Inflammatory macrophage treated with lipopolysaccharide for 1 hour (primary cell): ENCODE results near the gene ARHGEF10L.
A peak's percentile ranks its signal among the peaks of the same experiment; 100 is the strongest.
"Not testable (repeated sequence)": the region's sequence is repeated elsewhere in the genome, so short reads cannot be mapped to it uniquely, and the experiment has no call there.

Experiments
- DNase-seq, 2 donors: peaks; one replicate each; pipeline ENCODE4 v3.0.0-alpha.2; 2020 to 2022

ARHGEF10L gene

GRCh38 chr1:17615157-17615556, 75.7 kb downstream of the ARHGEF10L start:
- no peak for DNase-seq

DNA sequence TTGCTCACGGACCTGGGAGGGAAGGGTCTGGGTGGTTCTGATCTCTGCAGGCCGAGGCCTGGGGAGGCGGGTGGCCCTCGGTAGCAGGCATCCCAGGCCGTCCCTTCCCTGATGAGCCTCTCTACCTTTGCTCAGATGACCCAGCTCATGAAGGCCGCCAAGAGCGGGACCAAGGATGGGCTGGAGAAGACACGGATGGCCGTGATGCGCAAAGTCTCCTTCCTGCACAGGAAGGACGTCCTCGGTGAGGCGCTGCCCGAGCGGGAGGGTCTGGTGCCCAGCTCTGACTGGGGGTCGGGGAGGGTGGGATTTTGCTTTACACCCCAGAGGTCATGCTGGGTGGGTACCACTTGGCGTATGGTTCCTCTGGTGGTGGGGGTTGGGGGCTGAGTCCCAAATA, 76.5 kb downstream of the ARHGEF10L start:
- no peak for DNase-seq

DNA sequence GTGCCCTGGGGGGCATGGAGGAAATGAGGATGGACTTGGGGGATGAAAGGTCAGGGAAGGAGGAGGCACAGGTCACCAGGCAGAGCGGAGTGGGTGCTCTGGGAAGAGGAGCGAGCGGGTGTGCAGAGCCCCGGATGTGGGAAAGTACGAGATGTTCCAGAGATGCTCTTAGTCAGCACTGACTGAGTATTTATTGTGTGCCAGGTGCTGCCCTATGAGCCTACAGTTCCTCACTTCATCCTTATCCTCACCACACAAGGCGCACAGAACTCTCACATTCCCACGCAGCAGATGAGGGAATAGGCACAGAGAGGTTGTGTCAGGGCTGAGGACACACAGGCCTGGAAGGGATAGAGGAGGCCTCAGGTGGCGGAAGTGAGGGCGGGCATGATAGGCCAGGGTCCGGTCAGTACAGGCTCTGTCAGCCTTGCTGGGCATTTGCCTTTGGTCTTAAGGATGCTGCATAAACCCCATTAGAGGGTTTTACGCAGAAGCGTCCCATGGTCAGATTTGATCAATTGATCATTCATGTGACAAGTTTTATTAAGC, 77.3 kb downstream of the ARHGEF10L start:
- DNase-seq: no peak

DNA sequence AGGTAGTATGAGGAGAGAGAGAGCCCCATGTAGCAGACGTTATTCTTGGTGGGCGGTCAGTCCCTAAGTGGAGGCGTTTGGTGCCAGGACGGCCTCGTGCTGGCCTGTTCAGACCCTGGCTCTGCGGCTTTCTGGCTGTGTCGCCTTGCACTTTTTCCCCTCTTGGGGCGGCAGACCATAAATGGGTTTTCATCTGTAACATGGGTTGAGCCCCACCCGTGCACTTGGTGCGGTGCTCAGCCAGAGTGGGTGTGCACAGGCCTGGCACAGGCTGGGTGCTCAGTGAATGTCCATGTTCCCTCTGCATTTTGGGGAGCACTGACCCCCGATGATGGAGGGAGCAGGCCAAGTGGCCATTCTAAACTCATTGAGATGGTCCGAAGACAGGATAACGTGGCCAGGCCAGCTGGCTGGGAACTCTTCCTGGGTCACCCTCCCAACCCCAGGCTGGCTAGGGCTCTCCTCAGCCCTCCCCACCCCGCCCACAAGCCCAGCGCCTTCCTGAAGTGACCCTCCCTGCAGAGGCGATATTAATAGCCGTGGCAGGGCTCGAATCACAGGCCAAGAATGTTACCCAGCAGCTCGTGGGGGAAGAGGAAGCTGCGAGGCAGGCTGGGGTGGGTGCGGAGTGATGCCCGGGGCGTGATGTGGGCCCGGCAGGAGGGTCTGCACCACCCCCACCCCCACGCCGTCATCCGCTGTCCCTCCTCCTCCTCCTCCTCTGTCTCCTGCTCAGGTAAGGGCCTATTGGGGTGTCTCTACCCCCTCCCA, 78.5 kb downstream of the ARHGEF10L start:
- DNase-seq: peak; percentile 52 to 62

GRCh38 chr1:17618558-17619247, 79.2 kb downstream of the ARHGEF10L start:
- DNase-seq: peak in 1 of 2 donors; percentile 25

GRCh38 chr1:17620448-17620847, 81.0 kb downstream of the ARHGEF10L start:
- no peak for DNase-seq

DNA sequence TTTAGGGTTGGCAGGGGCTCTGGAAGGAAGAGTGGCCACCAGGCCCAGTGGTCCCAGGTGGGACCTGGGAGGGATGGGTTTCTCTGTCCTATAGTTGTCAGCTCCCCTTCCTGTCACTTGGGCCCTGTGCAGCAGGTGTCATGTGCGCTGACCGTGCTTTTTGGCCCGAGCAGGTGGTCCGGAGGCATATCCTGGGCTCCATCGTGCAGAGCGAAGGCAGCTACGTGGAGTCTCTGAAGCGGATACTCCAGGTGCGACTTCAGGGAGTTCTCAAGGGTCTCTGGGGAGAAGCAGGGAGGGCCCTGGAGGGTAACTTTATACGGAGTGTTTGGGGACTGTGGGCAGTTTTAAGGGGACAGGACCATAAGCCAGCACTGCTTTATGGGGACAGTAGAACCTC, 82.2 kb downstream of the ARHGEF10L start:
- no peak for DNase-seq

- DNase-seq: no peak
Measured at GRCh38 chr1:17622823-17623222, 83.3 kb downstream of the ARHGEF10L start.

DNA sequence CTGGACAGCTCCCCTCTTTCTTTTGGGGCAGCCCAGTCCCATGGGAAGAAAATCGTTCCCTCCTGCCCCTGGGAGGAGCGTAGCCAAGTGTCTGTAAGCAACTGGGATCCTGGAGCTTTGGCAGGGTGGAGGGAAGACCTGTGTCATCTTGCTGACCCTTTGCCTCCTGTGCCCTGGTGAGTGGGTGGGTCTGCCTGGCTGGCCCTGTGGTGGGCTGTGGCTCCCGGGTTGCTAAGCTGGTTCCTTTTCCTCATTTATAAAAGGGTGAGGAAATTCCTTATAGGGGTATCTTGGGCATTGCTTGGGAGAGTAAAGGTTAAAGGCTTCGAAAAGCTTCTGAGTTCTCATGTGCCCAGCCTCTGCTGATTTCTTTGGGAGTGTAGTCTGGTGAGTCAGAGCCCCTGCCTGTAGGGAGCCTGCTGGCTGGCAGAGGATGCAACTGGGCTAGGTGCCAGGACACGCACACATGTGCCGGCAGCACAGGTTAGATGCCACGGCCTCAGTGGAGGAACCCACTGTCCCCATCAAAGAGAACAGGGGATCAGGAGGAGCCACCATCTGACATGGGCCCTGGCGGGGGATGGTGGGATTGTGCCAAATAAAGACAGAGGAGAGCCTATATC, 85.2 kb downstream of the ARHGEF10L start:
- DNase-seq: peak; percentile 58 to 89

- DNase-seq: no peak
Measured at GRCh38 chr1:17627239-17628052, 87.9 kb downstream of the ARHGEF10L start.

DNA sequence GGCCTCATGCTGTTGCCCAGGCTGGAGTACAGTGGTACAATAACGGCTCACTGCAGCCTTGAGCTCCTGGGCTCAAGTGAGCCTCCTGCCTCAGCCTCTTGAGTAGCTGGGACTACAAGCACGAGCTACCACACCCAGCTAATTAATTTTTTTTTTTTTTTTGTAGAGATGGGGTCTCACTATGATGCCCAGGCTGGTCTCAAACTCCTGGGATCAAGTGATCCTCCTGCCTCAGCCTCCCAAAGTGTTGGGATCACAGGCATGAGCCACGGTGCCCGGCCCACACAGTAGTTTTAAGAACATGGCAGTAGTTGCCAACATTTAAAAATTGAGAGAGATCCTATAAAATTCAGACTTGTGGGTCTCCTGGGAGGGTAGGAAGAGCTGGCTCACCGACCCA, 89.5 kb downstream of the ARHGEF10L start:
- not testable (repeated sequence) for DNase-seq

GRCh38 chr1:17629460-17629859, 90.0 kb downstream of the ARHGEF10L start:
- no peak for DNase-seq

DNA sequence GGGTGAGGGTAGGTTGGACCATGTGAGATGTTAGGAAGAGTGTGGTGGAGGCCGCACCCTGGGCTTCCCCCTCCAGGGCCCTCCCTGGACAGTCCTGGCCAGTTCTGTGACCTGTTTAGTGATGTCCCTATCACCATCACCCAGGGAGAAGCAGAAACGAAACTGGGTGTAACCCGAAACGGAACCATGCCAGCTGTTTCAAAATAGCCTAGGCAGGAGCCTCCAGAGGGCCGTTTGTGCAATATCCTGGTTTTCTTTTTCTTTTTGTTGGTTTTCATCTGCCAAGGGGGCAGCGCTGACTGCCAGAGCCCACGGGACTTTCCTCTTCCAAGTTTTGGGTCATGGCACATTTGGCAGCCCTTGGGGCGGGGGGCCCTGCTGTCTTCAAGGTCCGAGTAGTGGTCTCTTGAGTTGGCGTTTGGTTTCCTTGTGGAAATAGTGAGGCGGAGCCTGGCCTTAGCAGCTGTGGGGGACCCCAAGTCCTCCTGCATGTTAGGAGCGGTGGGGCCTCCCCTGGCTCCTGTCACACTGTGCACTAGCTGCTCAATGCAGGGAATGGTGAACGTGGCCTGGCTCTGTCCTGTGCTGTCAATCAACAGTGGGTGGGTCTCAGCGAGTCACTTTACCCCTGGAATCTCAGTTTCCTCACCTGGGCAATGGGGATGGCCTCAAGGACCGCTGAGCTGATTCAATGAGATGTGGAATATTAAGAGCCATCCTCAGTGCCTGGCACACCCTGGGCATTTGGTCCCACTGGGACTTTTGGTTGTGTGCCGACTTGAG, 90.7 kb downstream of the ARHGEF10L start:
- peak; percentile 97 to 99 for DNase-seq

GRCh38 chr1:17630986-17631385, 91.5 kb downstream of the ARHGEF10L start:
- peak; percentile 81 to 94 for DNase-seq

DNA sequence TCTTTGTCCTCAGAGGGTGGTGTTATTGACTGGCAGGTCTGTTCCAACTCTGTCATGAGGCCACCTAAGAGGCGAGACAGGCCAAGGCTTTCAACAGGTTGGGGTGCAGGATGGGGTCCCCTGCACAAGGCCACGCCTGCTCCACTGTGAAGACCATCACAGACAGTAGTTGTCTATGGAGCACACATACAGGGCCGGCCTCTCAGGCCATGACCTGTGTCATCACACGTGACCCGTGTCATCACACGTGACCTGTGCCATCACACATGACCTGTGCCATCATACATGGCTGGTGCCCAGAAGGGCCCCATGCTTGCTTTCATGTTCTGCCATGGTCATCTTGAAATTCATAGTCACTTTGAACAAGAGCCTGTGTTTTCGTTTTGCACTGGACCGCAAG, 91.9 kb downstream of the ARHGEF10L start:
- peak in 1 of 2 donors; percentile 29 for DNase-seq

DNA sequence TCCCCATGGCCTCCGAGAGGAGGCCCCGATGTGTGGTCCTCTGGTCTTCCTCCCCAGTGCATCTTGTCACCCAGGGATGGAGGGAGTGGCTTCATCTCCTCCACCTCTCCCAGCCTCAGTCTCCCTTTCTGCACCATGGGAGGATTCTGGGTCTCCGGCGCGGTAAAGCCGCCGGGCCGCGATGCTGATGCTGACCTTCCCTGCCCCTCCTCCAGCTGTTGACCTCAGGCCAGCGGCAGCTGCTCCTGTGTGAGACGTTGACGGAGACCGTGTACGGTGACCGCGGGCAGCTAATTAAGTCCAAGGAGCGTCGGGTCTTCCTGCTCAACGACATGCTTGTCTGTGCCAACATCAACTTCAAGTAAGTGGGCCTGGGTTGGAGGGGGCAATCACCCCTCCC, 92.6 kb downstream of the ARHGEF10L start:
- DNase-seq: no peak

- no peak for DNase-seq
Measured at GRCh38 chr1:17632541-17633184, 93.2 kb downstream of the ARHGEF10L start.

DNA sequence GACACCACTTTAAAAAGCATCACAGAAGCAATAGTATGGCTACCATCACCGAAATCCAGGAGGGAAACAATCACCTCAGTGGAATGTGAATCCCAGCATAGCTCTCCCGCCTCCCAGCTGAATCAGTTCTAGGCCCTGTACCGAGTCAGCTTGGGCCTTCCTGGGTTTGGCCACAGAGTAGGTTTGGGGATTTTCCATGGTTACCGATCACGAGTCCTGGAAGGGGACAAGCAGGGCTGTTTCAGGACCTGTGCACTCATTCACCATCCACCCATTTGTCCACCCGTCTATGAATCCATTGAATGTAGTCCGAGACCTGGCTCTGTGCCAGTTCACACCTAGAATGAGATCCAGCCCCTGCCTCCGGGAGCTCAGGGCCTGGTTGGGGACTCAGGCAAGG, 94.2 kb downstream of the ARHGEF10L start:
- DNase-seq: peak; percentile 61 to 74

DNA sequence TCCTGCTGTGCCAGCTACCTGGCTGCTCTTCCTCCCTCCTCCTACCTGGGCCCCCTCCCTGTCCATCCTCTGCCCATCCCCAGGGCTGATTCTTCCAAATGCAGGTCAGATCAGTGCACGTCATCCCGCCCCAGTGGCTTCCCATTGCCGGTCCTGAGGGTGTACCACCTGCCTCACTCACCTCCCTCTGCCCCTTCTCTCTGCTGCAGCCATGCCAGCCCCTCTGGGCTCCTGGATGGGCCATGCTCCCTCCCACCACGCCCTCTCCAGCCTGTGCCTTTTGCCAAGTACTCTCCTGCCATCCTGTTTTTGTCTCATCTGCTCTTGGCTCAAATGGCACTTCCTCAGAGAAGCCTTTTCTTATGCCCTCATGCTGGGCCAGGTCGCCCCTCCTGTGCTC, 95.8 kb downstream of the ARHGEF10L start:
- DNase-seq: no peak

- peak; percentile 98 to 99 for DNase-seq
Measured at GRCh38 chr1:17635811-17636210, 96.3 kb downstream of the ARHGEF10L start.

- no peak for DNase-seq
Measured at GRCh38 chr1:17636612-17637011, 97.1 kb downstream of the ARHGEF10L start.
